GM23338 (cell line): ENCODE measurements around the gene CLNK. TPM values are rescaled to one million over a fixed set of nuclear protein-coding genes. Genes with fewer than 3 reads are reported as not detected.

ENCODE experiments used
- CREB1 ChIP-seq: fragments of 250-450 bp; sonication (Bioruptor Pico); IDR thresholded peaks from 2 replicates; pipeline ENCODE4 v1.5.0; 2020; ENCODE audit warnings: low read depth, mild to moderate bottlenecking, moderate library complexity
- CTCF ChIP-seq, 2 experiments: fragments of 200-600 bp in 1 of 2; sonication (generic) in 1 of 2; conservative IDR thresholded peaks; 2 replicates each; pipeline versions ENCODE4 v1.5.1 to v1.6.1; 2016 to 2017; ENCODE audit warnings: antibody characterized with exemption in 2 of 2, low read depth in 2 of 2, mild to moderate bottlenecking in 2 of 2, moderate library complexity in 1 of 2
- REST ChIP-seq: IDR thresholded peaks from one replicate; pipeline ENCODE4 v1.6.1; 2018; ENCODE audit warnings: antibody characterized with exemption; ENCODE audit not compliant: unreplicated experiment
- ZNF114 ChIP-seq: fragments of 250-450 bp; sonication (Bioruptor Pico); IDR thresholded peaks from 2 replicates; pipeline ENCODE4 v1.5.0; 2020; ENCODE audit warnings: mild to moderate bottlenecking, moderate library complexity
- ZNF462 ChIP-seq: fragments of 250-450 bp; sonication (Bioruptor Pico); IDR thresholded peaks from 2 replicates; pipeline ENCODE4 v1.5.0; 2020; ENCODE audit warnings: mild to moderate bottlenecking, moderate library complexity
- polyA plus RNA-seq: library from polyadenylated mRNA; unstranded; fragments of >200 nt; fragmentation: Nextera tagmentation; extraction: Ambion mirVana; gene quantifications from 2 replicates; pipeline ENCODE4 v1.2.1, GENCODE V29; 2016
- total RNA-seq: library from RNA; depleted of rRNA; stranded (reverse); fragments of >200 nt; shearing (Covaris generic); gene quantifications from 2 replicates; pipeline ENCODE4 v1.2.3, GENCODE V29; 2014

Gene CLNK
- total and polyA plus RNA-seq, 2 experiments from 2014 or later = not detected

GRCh38 chr4:10612476-10612875, 72.1 kb downstream of the CLNK start (continued):
- TF ChIP-seq ZNF462 (CRISPR knock-in tag) (no peak), ZNF114 (CRISPR knock-in tag) (no peak), CREB1 (CRISPR knock-in tag) (no peak), CTCF (conservative IDR thresholded peaks at IDR 0.05; ENCODE audit: low read depth in 2 of 2) (no peak), REST (no peak)
